SHP77 (cell line): ENCODE measurements around the gene RAB3C.

Experiments used
- DNase-seq, 2 experiments: peaks; one replicate each; lab custom pipeline; 2025; lab: John Stamatoyannopoulos, UW

RAB3C gene

DNA sequence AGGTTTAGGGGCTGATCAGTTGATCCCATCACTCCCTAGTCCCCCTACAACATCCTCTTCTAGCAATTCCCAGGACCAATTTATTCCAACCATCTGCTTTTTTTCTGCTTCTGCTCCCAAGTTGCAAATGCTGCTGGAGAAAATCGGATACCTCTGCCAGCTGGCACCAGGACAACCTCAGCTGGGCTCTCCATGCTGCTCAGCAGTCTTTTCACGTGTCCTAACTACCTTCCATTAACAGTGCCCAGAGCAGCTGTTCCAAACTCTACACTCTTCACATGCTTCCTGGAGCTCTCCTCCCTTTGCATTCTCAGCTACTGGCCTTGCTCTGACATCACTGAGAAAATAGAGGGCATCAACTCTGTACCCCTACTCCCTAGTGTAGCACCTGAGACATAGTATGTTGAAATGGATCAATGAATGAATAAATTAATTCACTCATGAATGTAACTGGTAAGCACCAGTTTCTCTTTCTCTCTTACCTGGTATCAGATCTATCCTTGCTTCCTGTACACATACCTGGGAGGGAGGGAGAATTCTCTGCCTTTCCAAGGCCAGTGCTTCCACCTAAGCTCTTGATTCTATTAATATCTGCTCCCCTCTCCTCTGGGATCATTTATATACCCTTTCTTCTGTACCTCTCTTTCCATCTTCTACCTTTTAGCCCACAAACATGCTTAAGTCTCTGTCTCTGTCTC lies 191.0 kb downstream of the RAB3C start:
- peak; percentile 54 to 55 for DNase-seq

DNA sequence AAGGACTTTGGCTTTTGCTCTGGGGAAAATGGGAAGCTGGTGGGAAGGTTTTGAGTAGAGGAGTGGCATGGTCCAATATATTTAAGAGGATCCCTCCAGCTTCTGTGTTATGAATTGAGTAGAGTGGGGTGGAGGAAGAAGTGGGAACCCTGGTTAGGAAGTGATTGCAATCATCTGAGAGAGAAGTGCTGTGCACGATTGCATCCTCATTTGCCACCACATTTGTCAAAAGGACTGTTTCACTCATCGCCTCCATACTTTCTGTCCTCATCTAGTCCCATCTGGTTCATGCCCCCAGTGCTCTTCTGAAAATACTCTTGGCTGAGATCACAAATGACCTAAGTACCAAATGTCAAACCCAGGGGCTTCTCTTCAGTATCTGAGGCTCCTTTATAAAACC lies 192.1 kb downstream of the RAB3C start:
- DNase-seq = no peak

DNA sequence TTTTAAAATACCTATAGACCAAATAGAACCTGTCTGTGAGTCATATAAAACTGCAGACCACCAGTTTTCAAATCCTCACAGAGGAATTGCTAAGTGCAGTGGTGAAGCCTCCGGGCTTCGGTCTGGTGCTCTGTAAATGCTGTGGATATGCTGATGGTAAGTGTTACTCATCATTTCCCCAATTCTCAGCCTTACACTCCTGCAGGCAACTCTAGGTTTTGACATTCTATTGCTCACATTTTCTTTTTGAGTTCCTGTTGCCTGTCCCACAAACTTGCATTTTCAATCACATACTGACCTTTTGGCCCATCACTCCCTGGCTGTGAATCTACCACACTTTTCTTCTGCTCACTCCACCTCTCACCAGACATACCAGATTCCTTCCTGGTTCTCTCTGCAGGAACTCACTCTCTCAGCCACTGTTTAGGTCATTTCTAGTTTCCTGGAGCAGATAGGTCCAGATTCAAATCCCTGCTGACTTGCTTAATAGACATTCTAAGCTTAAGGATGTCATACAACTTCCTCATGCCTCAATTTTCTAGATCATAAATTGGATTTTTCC lies 192.9 kb downstream of the RAB3C start:
- no peak for DNase-seq

- DNase-seq = no peak
Observed at GRCh38 chr5:58776559-58776958, 193.7 kb downstream of the RAB3C start.

DNA sequence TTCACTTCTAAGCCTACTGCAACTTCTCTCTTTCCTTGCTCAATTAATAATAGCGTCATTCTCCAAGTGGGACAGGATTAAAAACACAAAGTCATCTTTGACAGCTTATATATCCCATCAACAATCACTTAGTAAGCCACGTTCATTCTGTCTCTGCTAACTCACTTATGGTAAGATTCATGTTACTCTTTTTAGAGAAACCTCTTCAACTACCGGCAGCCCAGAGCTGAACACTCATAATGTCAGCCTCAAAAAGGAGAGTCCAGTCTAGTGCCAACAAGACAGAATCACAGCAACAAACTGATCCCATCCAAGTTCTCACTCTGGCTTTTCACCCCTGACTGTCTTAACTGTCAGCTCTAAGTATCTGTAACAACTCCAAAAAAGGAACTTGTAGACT lies 196.0 kb downstream of the RAB3C start:
- DNase-seq = no peak

DNA sequence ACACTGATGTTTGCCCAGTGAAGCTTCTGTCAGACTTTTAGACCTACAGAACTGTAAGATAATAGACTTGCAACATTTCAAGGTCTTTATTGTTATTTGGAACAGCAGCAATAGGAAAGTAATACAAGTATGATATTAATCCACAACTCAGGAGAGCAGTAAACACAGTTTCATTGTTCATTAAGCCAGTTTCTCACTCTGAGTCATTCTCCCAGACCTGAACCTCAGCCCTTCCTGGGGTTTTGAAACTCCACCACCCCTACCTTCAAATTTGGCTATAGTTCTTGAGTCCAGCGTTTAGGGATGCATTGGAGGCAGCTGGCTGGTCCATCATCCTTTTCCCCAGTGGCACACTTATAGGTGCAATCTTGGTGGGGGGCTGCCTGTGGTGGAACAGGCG lies 203.2 kb downstream of the RAB3C start:
- no peak for DNase-seq

DNA sequence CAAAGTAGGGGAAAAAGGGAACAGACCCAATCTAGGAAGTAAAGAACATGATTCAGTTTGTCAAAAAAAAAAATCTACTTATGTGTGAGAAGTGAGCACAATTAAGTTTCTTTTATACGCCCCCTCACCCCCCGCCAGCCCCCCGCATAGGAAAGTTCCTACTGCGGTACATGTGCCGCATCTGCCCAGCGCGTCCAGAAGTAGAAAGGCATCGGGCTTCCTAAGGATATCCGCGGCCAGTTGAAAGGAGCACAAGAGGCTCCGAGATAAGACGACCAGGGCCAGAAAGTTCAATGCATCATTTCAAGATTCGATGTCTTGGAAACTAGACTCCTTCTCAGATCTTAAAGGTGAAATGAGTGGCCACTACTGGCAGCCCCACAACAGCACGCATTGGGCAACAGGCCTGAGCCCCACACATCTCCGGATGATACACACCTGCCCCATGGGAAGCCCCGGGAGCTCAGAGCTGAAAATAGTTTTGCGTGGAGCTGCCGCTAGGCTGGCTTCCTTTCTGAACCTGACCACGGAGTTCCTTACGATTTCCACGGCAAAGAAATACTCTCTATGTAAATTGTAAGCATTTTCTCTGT lies 203.9 kb downstream of the RAB3C start:
- DNase-seq = no peak

DNA sequence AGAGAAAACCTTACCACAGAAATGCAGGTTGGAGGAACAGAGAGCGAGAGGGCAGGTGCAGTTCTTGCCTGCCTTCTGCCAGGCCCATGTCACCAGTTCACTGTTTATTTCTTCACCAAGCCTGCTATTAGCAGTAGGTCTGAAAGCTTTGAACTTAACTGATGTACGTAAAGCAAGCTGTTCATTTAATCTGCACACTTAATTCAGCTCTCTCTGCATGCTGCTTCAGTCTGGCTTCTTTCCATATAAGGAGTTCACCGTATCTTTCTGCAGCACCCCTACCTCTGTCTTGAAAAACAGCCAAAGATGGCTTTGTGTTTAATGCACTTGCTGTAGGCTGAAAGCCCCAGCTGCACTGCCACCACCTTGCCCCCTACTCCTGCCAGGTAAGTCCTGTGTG lies 205.1 kb downstream of the RAB3C start:
- no peak for DNase-seq

DNA sequence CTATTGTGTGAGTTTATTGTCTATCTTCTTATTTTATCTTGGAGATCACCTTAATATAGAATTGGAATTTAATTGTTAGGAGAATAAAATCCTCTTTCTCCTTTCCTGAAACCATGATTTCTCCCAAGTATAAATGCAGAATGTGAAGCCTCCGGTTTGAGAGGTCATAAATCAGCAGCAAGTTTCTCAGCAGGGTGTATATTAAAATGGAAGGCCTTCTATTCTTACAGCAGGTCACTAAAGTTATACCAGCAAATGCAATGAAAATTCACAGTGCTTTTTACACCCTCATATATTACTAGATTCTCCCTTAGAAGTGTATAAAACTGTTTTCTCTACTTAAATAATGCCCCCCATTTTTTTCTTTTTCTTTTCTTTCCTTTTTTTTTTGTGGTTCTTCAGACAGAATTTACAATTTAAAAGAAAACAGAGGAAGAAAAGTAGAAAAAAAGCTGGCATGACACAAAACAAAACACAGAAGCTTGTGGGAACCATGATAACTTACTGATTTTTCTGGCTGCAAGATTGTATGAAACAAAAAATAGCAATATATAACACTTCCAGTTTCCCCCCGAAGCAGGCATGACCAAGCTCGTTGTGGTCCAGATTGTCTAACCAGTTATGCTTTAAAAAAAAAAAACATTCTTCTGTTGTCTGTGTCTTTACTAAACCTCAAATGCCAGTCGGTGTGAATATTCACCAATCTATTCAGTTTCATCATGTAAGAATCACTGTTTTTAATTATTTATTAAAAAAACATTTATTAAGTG lies 211.2 kb downstream of the RAB3C start:
- DNase-seq = no peak

GRCh38 chr5:58794875-58795274 lies 212.0 kb downstream of the RAB3C start:
- DNase-seq = no peak

GRCh38 chr5:58795327-58795726 lies 212.5 kb downstream of the RAB3C start:
- no peak for DNase-seq

- no peak for DNase-seq
Observed at GRCh38 chr5:58797021-58797420, 214.1 kb downstream of the RAB3C start.

DNA sequence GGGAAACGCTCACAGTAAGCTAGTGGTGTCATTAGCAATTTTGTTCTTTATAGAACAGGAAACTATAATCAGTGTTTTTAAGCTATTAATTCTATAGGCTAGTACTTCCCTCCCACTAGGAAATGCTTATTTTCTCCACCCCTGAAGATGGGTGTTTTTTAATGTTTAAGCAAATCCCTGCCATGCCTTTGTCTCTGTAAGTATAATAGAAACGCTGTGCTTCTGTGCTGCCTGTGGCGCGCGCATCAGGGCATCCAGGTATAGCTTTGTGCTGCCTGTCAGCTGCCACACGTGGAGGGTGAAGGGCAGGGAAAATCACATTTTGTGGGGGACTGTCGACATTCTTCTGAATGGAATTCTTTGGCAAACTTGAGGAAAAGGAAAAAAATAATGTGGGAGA lies 217.5 kb downstream of the RAB3C start:
- DNase-seq = no peak

- DNase-seq = no peak
Observed at GRCh38 chr5:58800861-58801540, 218.1 kb downstream of the RAB3C start.

- DNase-seq = no peak
Observed at GRCh38 chr5:58803056-58803455, 220.2 kb downstream of the RAB3C start.

- no peak for DNase-seq
Observed at GRCh38 chr5:58804291-58804690, 221.4 kb downstream of the RAB3C start.

- no peak for DNase-seq
Observed at GRCh38 chr5:58810086-58810485, 227.2 kb downstream of the RAB3C start.

DNA sequence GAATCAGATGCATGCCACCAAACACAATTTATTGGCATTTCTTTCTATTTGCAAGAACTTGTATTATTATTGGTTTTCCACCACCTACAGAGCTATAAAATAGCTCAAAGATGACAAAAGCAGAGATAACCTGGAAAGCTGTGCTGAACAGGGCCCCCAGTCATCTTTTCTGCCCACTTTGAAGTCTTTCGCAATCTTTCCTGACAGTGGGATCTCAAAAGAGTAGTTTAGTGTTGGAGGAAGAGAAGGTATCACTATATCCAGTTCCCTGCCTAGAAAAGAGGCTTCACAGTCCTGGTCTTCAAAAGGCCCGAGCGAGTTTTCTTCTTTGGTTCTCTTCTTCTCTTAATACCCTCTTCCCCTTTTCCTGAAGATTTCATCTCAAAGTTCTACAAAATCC lies 231.0 kb downstream of the RAB3C start:
- no peak for DNase-seq

GRCh38 chr5:58816181-58816731 lies 233.4 kb downstream of the RAB3C start:
- DNase-seq = peak; percentile 8 to 15

GRCh38 chr5:58818465-58818864 lies 235.6 kb downstream of the RAB3C start:
- DNase-seq = no peak

- no peak for DNase-seq
Observed at GRCh38 chr5:58825441-58825840, 242.6 kb downstream of the RAB3C start.

GRCh38 chr5:58825899-58826298 lies 243.0 kb downstream of the RAB3C start:
- no peak for DNase-seq
